Stimulated activated CD4-positive, alpha-beta T cell treated with anti-CD3 and anti-CD28 coated beads, Interleukin-4, amount 100 ng/mL, for 4 hours (primary cell): Measurements from ENCODE around the gene NFASC.

Experiments
- DNase-seq, 2 experiments: peaks; one replicate each; pipeline ENCODE4 v3.0.0-alpha.2; 2020

NFASC gene

DNA sequence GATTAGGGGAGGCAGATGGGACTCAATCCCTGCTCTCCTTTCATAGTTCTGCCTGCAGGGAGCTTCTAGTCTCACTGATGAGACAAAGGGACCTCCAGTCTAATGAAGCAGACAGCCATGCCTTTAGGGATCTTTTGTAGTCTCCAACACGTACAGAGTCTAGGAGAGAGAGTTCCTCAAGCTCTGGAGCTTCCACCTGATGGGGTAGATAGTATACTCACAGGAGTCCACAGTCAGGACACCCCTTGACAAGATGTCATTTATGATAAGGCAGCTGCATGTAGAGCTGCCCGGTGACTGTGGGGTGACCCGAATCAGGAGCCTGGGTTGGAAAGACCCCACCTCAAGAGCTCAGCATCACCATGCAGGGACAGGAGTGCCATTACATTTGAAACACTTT, 117.0 kb downstream of the NFASC start:
- no peak for DNase-seq

DNA sequence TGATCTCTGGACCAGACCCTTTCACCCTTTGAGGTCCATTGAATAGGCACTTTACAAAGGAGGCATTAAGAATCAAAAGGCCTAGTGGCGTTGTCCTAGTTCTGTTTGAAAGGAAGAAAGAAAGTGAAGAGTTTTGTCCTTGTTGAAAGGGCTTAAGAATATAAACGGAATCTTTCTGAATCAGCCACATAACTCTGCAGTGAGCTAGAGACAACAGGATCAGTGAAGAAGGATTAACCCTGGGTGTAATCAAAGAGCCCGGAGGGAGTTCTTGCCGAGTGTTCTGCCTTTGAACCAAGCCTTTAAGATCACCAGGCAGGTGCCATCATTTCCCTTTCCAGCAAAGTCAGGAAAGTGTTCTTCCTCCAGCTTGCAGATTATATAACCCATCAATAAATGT, 117.5 kb downstream of the NFASC start:
- no peak for DNase-seq

DNA sequence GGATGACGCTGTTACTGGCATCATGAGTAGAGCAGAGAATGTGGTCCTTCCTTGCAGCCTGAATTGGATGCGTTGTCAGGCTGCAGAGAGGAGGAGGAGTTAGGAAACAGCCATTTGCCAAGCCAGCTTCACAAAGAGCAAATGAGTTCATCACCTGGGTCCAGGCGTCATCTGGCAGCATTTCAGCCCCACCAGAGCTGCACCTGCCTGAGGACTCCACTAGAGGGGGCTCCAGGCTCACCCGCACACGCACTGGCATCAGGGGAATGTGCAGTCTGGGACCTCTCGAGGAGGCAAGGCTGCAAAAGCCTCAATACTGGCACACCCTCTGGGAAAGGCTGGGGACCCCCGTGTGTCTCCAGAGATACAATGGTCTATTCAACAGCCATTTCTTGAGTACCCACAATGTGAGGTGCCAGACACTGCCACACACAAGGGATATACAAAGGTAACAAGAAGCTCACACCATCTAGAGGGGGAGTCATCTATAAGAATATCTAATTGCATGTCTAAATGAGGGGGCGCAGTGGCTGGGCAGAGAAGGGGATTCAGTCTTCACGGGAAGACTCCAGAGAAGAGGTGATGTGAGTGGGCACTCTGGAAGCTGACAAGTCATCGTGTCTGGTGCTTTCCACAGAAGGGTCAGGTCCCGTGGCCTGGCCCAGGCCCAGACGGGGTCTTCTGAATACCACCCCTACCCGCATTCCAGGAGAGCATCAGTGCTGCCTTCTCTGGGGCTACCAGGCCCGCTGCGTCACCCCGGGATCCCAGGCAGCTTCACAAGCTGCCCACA, 118.8 kb downstream of the NFASC start:
- peak; percentile 18 to 38 for DNase-seq

DNA sequence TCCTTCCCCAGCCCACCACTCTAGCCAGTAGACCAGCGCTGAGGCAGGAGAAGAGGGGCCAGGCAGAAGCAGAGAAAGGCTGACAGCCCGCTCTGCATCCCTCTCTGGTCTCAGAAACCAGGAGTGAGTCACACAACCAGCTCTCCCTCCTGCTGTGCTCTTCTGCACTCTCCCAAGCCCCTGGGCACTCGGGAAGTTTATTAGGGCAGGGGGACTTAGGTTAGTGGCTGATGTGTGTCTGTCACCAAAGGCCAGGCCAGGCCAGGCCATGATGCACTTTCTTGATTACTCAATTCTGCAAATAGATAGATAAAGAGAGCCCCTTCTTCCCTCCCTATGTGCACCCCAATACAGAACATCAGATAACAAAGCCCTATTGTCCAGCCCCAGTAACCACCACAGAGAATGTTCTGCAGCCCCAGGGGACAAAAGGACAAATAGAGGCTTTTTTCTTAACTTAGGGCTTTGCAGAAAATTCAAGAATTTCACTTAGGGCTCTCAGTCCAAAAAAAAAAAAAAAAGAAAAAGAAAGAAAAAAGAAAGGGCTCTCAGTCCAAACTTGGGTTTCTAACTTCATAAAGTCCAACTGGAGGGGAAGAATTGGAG, 119.5 kb downstream of the NFASC start:
- DNase-seq: no peak

DNA sequence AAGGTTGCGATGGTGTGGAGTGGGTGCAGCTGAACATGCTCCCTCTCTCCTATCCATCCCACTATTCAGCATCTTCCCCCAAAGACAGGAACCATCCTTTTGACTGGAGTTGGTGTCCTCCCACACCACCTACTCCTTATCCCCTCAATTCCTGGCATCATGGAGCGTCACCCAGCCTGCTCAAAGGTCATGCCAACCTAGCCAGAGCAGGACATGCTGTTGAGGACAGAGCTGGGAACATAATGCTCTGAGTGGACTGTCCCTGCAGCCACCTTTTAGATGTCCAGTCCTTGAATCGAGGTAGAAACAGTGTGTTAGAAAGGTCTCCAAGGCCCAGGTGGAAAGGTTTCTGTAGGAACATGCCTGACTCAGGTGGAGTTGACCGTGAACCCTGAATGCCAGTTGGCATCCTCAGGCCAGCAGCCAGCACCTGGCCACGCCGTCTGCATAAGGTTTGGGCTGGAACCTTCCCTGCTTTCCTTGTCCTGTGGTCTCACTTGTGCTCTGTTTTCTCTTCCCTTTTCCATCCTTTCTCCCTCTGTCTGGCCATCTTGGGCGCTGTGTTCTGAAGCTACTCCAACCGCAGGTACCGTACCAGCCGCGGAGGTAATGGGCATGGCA, 120.2 kb downstream of the NFASC start:
- no peak for DNase-seq

DNA sequence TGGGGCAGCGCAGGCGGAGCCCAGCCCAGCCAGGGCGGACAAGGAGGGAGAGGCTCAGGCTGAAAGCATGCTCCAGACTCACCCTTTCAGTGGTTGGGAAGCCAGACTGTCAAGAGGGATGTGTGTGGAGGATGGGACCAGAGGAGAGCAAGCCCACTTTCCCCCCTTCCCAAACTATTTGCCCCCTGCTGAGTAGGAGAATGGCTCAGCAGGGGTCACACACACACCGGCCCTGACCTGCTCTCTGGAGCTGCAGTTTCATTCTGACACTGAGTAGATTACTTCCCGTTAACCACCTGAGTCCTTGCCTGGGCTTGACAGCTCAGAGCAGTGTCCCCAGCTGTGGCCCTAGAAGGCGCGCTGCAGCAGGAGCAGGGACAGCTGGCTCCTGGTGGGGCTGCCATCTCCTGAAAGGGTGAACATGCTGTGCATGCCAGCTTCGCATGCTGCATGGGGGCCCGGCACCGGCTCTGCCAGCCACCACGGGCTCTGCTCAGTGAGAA, 120.7 kb downstream of the NFASC start:
- DNase-seq: no peak

DNA sequence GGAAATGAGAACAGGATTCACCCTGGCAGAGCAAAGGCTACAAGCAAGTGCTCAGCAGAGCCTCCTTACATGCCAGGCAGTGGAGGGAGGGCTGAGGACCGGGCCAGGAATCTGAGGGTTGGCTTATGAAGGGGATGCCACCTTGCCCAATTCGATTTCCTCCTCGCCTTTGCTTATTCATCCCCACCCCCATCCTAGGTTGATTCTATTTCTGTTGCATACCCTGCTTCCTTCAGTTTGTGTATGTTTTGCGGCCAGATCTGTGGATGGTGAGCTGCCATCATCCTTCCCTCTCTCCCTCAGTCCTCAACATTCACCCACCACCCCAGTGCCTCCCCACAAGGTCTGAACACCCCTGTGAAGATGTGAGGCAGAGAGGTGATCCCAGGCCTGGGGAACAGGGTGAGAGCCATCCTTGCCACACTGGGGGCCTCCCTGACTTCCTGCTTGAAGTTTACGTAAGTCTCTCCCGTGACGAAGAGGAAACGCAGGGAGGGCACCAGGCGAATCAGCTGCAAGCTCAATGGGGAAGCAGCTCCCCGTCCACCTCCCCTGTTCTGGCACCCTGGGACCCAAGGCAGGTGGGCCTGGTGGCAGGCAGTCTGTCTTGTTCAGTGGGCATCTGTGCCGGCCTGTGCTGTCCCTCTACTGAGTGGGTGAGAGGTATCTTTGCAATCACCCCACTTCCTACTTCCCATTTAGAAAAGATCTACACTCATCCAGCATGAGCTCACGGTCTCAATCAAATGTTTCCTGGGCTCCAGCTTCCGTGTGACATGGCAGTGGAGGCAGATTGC, 121.7 kb downstream of the NFASC start:
- DNase-seq: no peak

DNA sequence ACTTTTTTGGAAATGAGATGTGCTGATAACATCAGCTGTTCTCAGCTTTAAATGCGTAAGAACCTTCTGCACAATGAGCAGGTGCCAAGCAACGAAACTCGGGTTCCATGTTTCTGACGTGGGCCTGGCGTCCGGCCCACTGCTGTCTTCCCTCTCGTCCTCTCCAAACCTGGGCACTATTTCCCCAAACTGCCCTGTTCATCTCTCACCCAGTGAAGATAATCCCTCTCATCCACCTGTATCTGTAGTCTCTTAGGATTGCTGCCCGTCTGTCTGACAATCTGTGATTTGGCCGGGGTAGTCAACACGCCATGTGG, 122.3 kb downstream of the NFASC start:
- DNase-seq: no peak

DNA sequence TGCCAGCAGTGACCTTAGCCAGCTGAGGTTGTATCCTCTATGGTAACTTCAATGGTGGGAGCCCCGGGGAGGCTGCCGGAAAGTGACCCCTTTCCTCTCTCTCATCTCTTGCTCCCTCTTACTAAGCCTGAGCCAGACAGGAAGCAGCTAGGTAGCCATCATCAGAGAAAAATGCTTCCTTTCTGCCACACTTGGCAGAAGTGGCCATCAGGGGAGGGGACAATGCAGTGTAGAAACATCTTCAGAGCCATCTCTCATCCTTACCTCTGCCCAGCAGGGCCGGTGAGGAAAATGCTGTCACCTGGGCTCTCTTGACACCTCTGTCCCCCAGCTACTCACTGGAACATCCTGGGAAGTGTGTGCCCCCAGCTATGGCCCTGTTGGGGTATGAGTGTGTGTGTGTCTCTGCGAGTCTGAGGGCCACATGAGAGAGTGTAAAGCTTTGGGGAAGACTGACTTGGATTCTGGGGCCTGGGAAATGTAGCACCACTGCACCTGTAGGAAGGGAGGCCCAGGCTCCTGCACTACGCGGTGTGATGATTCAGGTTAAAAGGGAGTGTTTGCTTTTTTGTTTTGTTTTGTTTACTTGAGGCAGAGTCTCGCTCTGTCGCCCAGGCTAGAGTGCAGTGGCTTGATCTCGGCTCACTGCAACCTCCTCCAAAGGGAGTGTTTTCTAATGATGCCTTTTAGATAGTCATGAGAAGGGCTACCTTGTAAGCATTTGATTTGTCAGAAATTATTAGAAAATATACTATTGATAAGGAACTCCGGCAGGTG, 123.6 kb downstream of the NFASC start:
- no peak for DNase-seq

DNA sequence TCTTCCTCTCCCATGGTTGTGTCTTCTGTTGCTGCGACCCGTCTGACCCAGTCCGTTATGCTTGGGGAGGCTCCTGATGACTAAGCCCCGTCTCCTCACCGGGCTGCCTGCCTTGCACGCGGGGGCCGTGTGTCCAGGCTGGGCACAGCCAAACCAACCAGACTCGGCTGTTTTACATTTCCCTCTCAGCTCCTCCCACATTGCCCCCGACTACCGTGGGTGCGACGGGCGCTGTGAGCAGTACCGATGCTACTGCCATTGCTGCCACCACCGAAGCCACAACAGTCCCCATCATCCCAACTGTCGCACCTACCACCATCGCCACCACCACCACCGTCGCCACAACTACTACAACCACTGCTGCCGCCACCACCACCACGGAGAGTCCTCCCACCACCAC, 126.3 kb downstream of the NFASC start:
- DNase-seq: no peak

DNA sequence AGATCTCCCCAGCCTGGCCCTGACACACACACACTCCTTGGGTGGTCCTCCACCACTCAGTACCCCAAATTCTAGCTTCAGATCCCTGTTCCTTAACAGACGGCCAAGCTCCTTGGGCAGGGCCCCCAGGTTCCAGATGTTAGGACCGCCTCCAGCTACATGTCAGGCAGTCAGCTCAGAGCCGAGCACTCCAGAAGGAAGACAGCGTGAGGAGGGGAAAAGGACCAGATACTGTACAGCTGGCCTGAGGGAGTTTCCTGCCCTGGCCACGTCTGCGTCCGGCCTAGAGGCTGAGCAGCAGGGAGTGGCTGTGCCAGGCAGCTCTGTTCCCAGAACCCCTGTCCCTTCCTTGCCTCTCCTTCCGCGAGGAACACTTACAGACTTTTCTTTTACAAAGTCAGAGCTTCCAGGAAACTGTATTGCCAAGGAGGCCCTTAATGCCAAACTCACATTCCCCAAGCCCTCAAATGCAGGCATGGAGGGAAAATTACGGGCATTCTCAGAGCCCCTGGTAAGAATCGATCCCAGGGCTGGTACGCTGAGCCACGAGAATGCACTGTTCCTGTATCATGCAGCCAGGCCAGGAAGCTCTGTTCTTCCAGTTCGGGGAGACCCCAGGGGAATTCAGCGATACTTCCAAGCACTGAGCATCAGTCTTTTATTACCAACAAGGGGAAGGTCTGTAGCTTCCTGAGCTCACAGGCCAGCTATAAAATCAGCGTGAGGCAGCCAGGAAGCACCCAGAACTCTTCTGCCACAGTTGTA, 127.1 kb downstream of the NFASC start:
- DNase-seq: no peak

DNA sequence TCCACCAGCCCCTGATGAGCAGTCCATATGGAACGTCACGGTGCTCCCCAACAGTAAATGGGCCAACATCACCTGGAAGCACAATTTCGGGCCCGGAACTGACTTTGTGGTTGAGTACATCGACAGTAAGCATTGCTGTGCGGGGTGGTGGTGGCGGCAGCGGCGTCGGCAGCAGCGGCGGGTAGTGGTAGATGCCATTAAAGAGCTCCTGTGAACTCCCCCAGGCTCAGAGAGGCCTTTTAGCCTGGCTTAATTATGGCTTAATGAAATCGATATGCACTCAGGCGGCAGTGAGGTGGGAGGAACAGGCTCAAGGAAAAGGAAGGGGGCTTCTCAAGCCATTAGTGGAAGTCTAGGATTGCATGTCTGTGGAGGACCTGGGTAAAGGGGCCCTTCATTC, 130.5 kb downstream of the NFASC start:
- no peak for DNase-seq

DNA sequence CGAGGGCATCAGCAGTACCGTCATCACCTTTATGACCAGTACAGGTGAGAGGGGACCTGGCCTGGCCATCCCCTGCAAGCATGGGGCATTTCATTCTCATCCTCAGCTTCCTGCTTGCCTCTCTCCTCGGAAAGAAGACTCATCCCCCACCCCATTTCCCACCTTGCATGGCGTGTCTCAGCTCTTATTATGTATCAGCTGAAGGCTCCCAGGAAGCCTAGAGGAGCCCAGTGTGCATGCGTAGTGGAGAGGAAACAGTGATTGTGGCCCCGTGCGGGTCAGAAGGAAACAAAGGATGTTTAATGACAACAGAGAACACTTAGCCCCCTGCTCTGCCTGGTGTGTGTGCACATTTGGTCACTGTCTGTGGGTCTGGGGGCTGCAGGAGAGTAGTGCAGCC, 132.0 kb downstream of the NFASC start:
- DNase-seq: no peak

DNA sequence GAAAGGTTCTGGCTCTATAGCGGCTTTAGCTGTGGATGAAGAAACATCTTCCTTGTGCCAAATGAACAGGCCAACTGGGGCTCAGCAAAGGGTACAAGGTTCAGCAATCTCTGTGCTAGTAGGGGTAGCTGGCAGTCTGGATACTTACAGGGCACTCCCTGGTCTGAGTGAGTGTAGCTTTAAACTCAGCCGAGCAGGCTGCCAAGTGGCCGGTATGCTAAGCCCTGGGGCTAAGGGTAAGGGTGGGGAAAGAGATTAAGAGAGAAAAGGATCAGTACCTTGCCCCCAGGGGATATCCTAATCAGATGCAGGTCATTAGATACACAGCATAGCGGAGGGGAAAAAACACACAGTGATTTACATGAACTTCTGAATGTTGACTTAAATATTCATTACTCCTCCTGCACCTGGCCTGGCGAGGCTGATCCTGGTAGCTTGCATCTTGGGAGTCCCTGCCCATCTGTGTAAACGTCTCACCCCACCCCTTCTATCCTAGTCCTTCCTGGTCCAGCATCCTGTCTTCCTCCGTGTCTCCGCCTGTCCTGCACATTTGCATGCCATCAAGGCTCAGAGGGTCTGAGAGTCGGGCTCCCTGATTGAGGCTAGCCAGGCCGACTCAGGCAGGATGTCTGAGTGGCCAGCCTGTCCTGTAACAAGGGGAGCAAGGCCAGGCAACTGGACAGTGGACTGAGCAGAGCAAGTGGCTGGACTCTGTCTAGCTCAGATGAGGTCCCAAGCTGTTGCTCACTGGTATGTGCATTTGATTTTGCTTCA, 132.9 kb downstream of the NFASC start:
- no peak for DNase-seq

DNA sequence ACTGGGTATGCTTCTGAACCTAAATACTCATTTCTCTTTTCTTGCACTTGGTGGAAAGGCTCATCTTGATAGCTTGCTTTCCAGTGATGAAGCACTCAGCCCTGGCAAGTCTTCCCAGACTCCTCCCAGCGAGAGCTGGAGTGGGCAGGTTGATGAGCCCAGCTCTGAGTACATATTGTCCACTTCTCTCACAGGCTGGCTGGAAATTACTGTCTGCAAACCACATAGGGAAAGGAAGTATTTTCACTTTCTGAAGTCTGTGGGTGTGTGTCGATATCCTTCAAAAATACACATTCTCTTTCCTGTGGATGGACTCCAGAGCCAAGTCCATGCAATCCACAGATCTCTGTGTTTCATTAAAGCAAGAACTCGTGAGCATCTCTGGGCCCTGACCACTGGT, 133.7 kb downstream of the NFASC start:
- DNase-seq: no peak

DNA sequence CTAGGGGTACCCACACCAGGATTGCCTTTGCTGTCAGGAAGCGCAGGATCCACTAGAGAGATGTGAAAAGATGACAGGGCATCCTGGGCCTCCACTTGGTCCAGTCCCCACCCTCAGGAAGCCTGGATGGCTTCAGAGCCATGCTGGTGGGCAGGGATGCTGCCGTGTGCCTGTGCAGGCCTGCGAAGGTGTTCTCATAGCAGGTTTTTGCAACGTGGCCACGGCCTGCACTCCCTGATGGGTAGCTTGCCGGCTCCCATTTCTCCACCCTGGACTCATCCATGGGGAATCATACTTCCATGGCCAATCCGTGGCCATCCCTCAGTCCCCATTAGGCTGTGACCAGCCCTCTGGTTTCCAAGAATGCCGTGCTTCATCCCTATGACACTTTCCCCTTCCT, 138.2 kb downstream of the NFASC start:
- DNase-seq: no peak

DNA sequence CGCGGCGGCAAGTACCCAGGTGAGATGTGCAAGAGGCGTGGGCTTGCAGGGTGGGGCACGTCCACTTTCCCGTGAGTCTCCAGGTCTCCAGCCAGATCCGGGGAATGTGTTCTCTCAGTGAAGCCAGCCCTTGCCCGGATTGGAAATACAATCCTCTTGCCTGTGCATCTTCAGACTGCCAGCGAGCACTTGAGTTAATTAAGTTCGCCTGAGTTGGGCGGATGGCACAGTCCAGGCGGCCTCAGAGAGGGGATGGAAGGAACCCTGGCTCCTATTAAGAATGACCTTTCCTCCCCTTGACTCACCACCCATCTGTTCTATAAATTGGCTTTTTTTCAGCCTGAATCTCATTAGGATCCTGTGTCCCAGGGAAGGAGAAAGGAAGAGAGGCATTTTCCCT, 139.0 kb downstream of the NFASC start:
- DNase-seq: no peak

DNA sequence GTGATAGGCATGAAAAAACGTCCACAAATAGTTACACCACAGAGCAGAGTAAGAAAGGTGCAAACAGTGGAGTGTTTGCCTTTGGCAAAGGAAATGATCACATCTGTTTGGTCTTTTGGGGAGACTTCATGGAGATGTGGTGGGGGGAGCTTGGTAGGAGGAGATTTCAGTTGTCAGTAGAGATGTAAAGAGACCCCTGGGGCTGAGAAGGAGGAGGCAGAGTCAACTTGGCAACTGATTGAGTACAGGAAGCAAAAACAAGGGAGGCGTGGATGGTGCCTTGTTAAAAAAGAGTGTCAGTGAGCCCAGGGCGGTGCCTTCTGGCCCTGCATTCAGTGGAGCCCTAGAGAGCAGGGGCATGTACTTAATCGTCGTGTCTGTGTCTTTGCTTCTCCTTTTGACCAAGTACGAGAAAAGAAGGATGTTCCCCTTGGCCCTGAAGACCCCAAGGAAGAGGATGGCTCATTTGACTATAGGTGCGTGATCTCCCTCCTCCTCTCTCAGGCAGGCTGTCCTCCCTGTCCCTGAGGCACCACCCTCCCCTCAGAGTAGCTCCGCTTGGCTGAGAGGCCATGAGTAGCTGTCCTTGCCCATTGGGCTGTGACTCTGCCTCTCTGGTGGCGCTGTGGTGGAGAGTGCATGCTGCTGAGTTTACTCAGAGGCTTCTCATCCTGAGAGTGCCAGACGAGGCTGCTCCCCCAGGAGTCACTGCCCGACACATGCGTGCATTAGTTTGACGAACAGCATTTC, 141.9 kb downstream of the NFASC start:
- no peak for DNase-seq

DNA sequence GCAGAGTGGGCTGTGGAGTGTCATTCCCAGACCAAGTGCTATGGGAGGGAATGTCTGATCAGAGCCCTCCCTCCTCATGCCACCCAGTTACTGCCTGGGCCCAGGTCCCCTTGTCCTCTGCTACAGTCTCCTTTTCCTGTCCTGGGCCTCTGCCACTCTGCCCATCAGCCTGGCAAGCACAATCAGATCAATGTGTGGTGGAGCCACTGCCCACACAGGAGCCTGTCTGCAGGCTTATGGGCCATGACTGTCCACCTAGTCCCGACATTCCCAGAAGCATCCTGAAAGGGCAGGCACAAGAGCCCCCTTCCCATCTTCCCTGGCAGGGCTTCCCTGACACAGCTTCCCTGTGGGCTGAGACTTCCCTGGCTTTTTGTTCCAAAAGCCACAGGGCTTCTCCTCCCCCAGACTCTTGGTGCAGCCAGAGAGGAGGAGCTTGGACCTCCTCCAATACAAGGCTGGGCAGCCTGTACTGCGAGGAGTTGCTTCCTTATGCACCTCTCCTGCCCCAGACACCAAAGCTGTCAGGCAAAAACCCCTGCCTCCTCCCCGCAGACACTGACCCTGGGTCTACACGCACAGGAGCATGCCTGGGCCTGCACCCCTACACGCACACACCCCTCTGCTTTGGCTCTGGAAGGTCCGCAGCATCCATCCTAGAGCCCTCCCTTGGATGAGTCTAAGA, 143.2 kb downstream of the NFASC start:
- no peak for DNase-seq

DNA sequence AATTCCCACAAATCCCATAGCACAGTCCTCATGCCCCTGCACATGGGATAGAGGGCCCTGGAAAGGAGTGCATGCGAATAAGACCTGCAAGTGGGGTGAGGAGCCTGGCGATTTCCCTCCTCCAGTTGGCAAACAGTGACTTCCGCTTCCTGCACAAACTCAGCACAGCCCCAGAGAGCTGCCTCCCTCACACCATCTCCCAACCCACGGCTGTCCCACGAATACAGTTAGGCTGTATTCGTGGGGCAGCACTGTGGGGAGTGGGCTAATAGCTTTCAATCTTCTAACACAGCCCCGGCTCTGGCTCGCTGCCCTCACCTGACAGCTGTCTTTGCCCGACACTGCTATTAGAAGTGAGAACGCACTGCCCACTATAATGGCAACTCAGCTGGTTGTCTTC, 144.1 kb downstream of the NFASC start:
- no peak for DNase-seq
